Measurements from ENCODE around the gene UROC1.

UROC1 gene

DNA sequence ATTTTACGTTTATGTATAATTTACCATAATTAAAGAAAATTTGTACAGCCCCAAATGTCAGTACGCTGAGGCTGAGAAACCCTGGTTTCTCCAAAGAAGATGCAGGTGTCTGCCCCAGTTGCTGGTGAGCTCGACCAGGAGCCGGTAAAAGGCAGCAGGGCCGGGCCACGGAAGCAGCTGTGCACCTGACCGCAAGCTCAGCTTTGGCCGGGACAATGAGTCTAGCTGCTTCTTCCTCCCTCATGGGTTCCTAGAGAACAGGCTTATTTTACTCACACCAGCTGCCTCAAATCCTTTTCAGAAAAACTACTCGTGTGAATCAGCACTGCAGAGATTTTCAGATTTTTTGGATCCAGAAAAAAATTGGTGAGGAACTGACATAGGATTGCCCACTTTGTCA, 23.8 kb downstream of the UROC1 start:
- no peak for DNase-seq

- no peak for DNase-seq
These were observed 24.5 kb downstream of the UROC1 start for GRCh38 chr3:126493051-126493450.

- DNase-seq, result no peak
These were observed 26.2 kb downstream of the UROC1 start for GRCh38 chr3:126491221-126492013.

- no peak for DNase-seq
These were observed 27.0 kb downstream of the UROC1 start for GRCh38 chr3:126490619-126491018.

DNA sequence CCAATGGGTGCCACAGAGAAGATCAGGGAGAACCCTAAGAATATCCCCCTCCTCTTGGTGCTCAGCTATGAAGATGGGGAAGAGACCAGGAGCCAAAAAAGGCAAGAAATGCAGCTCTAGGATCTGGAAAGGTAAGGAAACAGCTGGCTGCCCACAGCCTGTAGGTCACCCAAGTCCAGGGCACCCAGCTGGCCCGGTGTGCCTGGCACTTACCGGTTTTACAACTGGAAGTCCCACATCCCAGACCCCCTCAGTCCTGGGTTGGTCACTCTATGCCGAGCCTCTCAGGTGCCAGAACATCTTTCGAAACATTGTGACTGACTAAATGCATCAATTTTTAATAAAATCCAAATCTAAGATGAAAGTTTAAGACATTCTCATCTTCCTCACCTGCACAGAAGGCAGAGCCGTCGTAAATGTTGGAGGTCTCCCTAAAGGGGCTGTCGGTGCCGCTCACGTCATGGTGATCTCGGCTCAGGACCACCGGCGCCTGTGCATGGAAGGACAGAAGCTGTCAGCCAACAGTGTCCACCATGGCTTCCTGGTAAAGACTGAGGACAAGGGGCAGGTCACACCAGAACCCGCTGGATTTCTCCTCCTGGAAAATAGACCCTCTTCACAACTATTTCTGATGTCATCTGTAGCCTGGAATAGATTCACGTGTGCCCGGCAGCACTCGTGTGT, 28.5 kb downstream of the UROC1 start:
- no peak for DNase-seq

DNA sequence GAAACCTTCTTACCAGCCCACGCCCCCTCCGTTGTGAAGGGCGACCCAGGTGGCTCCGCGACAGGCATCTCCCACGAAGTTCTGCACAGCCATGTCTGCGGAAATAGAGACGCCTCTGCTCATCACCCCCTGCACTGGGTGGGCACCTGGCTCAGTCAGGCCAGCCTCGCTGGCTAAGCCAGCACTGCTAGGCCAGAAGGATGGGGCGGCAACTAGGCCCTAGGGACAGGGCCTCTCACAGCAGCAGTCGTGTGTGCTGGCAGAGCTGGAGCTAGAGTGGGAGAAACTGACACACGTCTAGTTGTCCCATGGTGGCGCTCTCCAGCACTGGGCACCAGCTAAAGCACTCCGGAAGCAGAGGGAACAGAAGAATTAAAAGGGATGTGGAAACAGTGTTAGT, 29.4 kb downstream of the UROC1 start:
- DNase-seq, result no peak

GRCh38 chr3:126487151-126487771, 30.3 kb downstream of the UROC1 start:
- no peak for DNase-seq

DNA sequence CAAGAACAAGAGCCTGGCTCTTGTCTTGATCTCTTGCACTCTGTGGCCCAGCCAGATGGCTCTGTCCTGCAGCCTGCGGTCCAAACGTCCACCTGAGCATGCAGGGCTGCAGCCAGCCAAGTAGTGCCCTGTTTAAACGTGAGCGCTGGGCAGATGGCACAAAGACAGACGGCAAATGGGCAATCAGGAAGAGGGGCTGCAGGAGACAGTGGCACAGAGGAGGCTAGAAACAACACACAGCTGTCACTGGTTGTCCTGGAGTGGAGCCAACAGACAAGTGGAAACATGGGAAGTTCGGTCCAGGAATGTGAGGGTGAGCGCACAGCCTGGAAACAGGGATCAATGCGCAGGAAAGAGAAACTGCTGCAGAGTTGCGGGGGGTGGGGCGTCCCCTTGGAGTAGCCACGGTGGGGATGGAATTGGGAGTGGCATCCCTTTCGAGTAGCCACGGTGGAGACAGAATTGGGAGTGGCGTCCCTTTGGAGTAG, 31.2 kb downstream of the UROC1 start:
- no peak for DNase-seq

DNA sequence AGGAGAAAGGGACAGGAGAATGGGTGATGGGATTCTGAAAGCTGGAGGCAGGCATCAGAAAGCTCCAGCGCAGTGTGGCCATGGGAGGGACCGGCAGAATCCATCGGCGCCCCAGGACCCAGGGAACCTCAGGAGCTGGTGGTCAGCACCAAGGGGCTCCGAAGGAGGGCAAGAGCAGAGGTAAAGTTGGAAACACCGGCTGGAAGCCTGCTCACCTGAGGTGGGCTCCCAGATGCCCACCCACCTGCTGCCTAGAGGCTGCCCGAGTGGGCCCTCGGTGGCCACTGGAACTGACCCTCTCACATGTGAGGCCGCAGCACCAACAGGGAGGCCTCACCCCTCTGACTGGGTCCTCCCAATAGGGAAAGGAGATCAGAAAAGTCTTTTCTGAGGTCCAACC, 31.6 kb downstream of the UROC1 start:
- DNase-seq, result no peak

DNA sequence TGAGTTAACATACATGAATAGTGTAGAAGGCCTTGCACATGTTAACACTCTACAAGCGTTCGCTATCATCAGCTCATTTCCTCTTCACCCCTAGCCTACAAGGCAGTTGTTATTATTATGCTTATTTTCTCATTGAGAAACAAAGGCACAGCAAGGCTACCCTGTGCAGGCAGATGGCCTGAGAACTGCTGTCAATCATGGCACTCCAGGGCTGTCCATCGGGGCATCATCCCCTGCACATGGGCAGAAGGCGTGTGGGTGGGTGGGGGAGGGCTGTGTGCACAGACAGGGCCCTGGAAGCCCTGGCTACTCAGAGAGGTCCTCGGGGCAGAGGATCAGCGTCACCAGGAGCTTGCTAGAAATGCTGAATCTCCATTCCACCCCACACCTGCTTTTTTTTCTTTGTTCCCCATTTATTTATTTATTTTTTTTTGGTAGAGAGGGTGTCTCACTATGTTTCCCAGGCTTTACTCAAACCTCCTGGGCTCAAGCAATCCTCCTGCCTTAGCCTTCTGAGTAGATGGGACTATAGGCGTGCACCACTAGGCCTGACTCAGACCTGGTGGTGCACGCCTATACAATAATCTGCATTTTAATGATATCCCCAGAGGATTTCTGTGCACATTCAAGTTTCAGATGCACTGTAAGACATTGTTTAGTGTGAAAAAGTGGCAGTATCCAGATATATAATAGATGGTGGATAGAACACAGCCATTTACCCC, 32.2 kb downstream of the UROC1 start:
- no peak for DNase-seq

- DNase-seq, result no peak
These were observed 32.9 kb downstream of the UROC1 start for GRCh38 chr3:126484662-126485061.

DNA sequence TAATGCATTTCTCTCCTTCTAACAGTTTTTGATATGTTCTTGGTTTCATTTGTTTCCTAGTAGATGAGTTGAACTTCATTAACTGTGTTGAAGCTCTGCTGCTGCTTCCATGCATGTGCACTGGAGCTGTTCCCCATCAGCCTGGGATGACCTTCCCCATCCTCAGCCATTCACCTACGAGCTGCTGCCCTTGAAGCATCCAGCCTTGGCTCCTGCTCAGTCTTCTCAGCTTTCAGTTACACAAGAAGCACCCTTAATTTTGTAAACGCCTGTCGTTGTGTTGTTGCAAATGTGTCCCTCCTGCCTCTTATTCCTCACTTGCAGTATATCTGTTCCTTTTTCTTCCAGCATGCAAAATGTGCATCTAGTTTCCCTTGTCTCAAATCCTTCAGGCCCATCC, 33.4 kb downstream of the UROC1 start:
- no peak for DNase-seq

GRCh38 chr3:126483321-126483761, 34.2 kb downstream of the UROC1 start:
- DNase-seq, result no peak

- no peak for DNase-seq
These were observed 34.9 kb downstream of the UROC1 start for GRCh38 chr3:126482503-126483255.

DNA sequence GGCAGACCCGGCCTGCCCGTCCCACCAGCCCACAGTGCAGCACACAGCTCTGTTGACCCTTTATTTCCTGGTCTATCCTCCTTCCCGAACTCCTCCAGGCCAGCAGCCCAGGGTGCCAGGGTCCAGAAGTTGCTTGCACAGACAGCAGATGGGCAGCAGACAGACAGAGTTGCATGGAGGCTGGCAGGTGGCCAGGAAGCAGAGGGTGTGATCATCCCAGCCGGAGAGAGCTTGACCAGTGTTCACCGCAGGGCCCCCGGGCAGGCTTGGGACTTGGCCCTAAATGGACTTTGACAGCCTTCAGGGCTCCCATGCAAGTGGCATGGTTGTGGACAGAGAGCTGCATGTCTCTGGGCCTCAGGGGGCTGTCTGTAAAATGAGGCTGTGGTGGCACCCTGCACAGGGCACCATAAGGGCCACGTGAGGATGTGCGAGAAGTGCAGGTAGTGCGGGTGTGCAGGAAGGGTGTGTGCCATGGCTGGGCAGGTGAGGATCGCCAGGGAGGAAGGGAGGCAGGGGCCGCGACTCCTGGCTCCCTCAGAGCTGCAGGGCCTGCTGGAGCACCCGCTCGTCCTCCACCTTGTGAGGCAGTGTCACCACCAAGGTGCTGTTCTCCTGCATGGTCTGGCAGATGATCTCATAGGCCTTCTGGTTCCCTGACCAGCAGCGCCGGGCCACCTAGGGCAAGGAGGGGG, 35.6 kb downstream of the UROC1 start:
- no peak for DNase-seq

DNA sequence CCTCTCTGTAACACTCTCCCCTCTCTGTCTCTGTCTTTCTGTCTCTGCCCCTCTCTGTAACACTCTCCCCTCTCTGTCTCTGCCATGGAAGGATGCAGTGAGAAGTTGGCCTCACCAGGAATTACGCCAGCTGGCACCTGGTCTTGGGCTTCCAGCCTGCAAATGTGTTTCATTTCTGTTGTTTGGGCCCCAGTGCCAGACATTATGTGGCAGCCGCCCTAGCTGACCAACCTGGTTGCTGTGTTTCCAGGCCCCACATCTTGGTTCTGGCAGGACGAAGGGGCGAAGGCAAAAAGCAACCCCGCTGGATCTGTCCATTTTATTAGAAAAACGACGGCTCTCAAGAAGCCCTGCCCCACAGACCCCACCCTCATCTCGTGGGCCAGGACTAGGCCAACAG, 36.7 kb downstream of the UROC1 start:
- no peak for DNase-seq

- DNase-seq, result no peak
These were observed 37.4 kb downstream of the UROC1 start for GRCh38 chr3:126480206-126480605.

- no peak for DNase-seq
These were observed 37.9 kb downstream of the UROC1 start for GRCh38 chr3:126479642-126480041.

GRCh38 chr3:126478581-126479310, 38.8 kb downstream of the UROC1 start:
- DNase-seq, result no peak

DNA sequence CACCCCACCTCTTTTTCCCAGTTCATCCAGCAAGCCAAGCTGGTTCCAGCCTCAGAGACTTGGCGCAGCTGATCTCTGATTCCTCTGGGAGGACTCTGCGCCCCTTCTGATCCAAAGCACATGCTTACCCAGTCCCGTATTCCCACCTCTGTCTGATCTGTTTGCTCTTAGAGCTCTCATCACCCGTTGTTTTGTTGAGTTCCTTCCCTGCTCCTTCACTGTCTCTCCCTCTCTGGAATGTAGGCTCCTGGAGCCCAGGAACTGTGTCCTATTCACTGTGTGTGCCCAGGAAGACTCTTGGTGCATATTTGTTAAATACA, 40.6 kb downstream of the UROC1 start:
- no peak for DNase-seq
